Loucy (cell line): ENCODE results near the gene NAA20.

Experiments used
- H2AFZ ChIP-seq: fragments of 200-600 bp; sonication (generic); 2 replicates; pipeline ENCODE4 v1.6.0; 2016; ENCODE audit warnings: antibody characterized with exemption, mild to moderate bottlenecking, low read length, moderate library complexity
- H3F3A ChIP-seq: fragments of 200-600 bp; 2 replicates; pipeline ENCODE4 v1.6.0; 2016; ENCODE audit warnings: antibody characterized with exemption, low read depth, mild to moderate bottlenecking
- H3K27me3 ChIP-seq: fragments of 200-600 bp; sonication (generic); 2 replicates; pipeline ENCODE4 v1.6.1; 2014; ENCODE audit warnings: low read length, mild to moderate bottlenecking; ENCODE audit not compliant: insufficient read depth, poor library complexity, severe bottlenecking
- H3K36me3 ChIP-seq: fragments of 200-600 bp; sonication (generic); 2 replicates; pipeline ENCODE4 v1.6.1; 2016; ENCODE audit warnings: low read length; ENCODE audit not compliant: insufficient read depth
- H3K4me1 ChIP-seq: fragments of 200-600 bp; sonication (generic); 2 replicates; pipeline ENCODE4 v1.5.1; 2014; ENCODE audit warnings: low read length, mild to moderate bottlenecking; ENCODE audit not compliant: insufficient read depth, poor library complexity, severe bottlenecking
- H3K4me2 ChIP-seq: fragments of 200-600 bp; sonication (generic); 2 replicates; pipeline ENCODE4 v1.6.0; 2014; ENCODE audit warnings: antibody characterized with exemption, low read length, low read depth, mild to moderate bottlenecking; ENCODE audit not compliant: poor library complexity, severe bottlenecking
- H3K4me3 ChIP-seq: fragments of 200-600 bp; sonication (generic); 2 replicates; pipeline ENCODE4 v1.5.1; 2014; ENCODE audit warnings: low read length, mild to moderate bottlenecking, mixed read lengths; ENCODE audit not compliant: poor library complexity, severe bottlenecking
- H3K79me2 ChIP-seq: fragments of 200-600 bp; sonication (generic); 2 replicates; pipeline ENCODE4 v1.6.1; 2014; ENCODE audit warnings: low read length; ENCODE audit not compliant: insufficient read depth
- H3K9ac ChIP-seq: fragments of 200-600 bp; sonication (generic); 2 replicates; pipeline ENCODE4 v1.6.0; 2014; ENCODE audit warnings: mild to moderate bottlenecking, low read depth, low read length, moderate library complexity; ENCODE audit not compliant: poor library complexity, severe bottlenecking
- H3K9me2 ChIP-seq: fragments of 200-600 bp; sonication (generic); replicated peaks from 2 replicates; pipeline ENCODE4 v1.6.1; 2016; ENCODE audit warnings: low read depth, low read length, mixed read lengths
- H3K9me3 ChIP-seq: fragments of 200-600 bp; sonication (generic); 2 replicates; pipeline ENCODE4 v1.6.1; 2014; ENCODE audit warnings: mild to moderate bottlenecking, antibody characterized with exemption, low read length, low read depth; ENCODE audit not compliant: insufficient read depth
- H4K20me1 ChIP-seq: fragments of 200-600 bp; sonication (generic); 2 replicates; pipeline ENCODE4 v1.6.0; 2014; ENCODE audit warnings: antibody characterized with exemption, low read length, mild to moderate bottlenecking; ENCODE audit not compliant: insufficient read depth, poor library complexity, severe bottlenecking
- CTCF ChIP-seq: fragments of 200-600 bp; sonication (generic); conservative IDR thresholded peaks from 2 replicates; pipeline ENCODE4 v1.5.1; 2014; ENCODE audit warnings: mild to moderate bottlenecking, antibody characterized with exemption, low read length
- EZH2phosphoT487 ChIP-seq: fragments of 200-600 bp; IDR thresholded peaks from 2 replicates; pipeline ENCODE4 v1.6.1; 2018; ENCODE audit warnings: antibody characterized with exemption, mild to moderate bottlenecking, moderate library complexity, borderline replicate concordance

The NAA20 gene

GRCh38 chr20:20052074-20052970, 35.2 kb downstream of the NAA20 start, which contains the start of the genes CFAP61 and CRNKL1:
TSS of gene CFAP61 (plus strand) at chr20:20052532. CDS start at chr20:20056654, 4,122 bp downstream.
TSS of gene CRNKL1 (minus strand) at chr20:20052466. CDS start at chr20:20052342, 124 bp downstream.
- H2AFZ ChIP-seq, result peak within 1 kb of the TSS; percentile 96

GRCh38 chr20:20060234-20060998, 43.3 kb downstream of the NAA20 start:
- H3K36me3 ChIP-seq, result no peaks in the 10 kb centered on the region

More at GRCh38 chr20:20052074-20052970, 35.2 kb downstream of the NAA20 start, which contains the start of the genes CFAP61 and CRNKL1:
- H3K36me3 ChIP-seq, result peaks cover 29% of the 10 kb centered on the region; the same call in 1 of the 2 replicates
- H3K79me2 ChIP-seq, result peaks cover 25% of the 10 kb centered on the region
- H4K20me1 ChIP-seq, result peaks cover 21% of the 10 kb centered on the region
- H3K4me1 ChIP-seq, result peaks cover 35% of the 10 kb centered on the region
- H3K9me2 ChIP-seq, result no peaks in the 10 kb centered on the region
- H3K4me2 ChIP-seq, result peak within 1 kb of the TSS; percentile 94
- H3K4me3 ChIP-seq, result peak within 1 kb of the TSS; percentile 89
- TF ChIP-seq CTCF, result no peak
- TF ChIP-seq EZH2phosphoT487, result no peak
- H3K27me3 ChIP-seq, result no peaks in the 10 kb centered on the region
- peak within 1 kb of the TSS; percentile 88 for H3K9ac ChIP-seq
- H3K9me3 ChIP-seq, result no peaks in the 10 kb centered on the region
- H3F3A ChIP-seq, result no peaks in the 10 kb centered on the region

More at GRCh38 chr20:20060234-20060998, 43.3 kb downstream of the NAA20 start:
- peaks cover 15% of the 10 kb centered on the region; the same call in 1 of the 2 replicates for H3F3A ChIP-seq
- H3K79me2 ChIP-seq, result no peaks in the 10 kb centered on the region
- H3K4me3 ChIP-seq, result peak overlapping the region; percentile 34
- H3K9me2 ChIP-seq, result no peaks in the 10 kb centered on the region
- H3K9me3 ChIP-seq, result no peaks in the 10 kb centered on the region
- H3K4me1 ChIP-seq, result peaks cover 74% of the 10 kb centered on the region
- H2AFZ ChIP-seq, result peak overlapping the region; percentile 49
- TF ChIP-seq CTCF (no peak), EZH2phosphoT487 (no peak)
- peak overlapping the region; percentile 58 for H3K4me2 ChIP-seq
- no peaks in the 10 kb centered on the region for H3K27me3 ChIP-seq
- no peaks in the 10 kb centered on the region for H4K20me1 ChIP-seq
- peak overlapping the region; percentile 58 for H3K9ac ChIP-seq
